Fibroblast of villous mesenchyme (primary cell): Measurements from ENCODE around the gene MBOAT1. TPM values are rescaled to one million over a fixed set of nuclear protein-coding genes. Genes with fewer than 3 reads are reported as not detected.

Experiments used
- DNase-seq: peaks from one replicate; pipeline ENCODE4 v3.0.0-alpha.2; 2010; ENCODE audit warnings: low read depth
- H3K4me3 ChIP-seq: 2 replicates; pipeline ENCODE4 v1.5.1; 2011; ENCODE audit warnings: low read depth, mild to moderate bottlenecking, low read length
- CTCF ChIP-seq: IDR thresholded peaks from 2 replicates; pipeline ENCODE4 v1.5.1; 2012; ENCODE audit warnings: low read depth, mild to moderate bottlenecking, low read length; ENCODE audit not compliant: insufficient read depth
- total RNA-seq: library from RNA; depleted of rRNA; stranded (reverse); fragments of >200 nt; gene quantifications from 2 replicates; pipeline ENCODE4 v1.2.3, GENCODE V29; 2012

Gene MBOAT1
- total RNA-seq, 1 donor, result 22.9 TPM

GRCh38 chr6:20241102-20241501, 28.8 kb upstream of the MBOAT1 start:
- no peak for TF ChIP-seq CTCF
- no peak overlapping the region for H3K4me3 ChIP-seq
- no peak for DNase-seq

GRCh38 chr6:20238688-20239587, 26.7 kb upstream of the MBOAT1 start:
- no peak for DNase-seq
- H3K4me3 ChIP-seq, result no peak overlapping the region
- no peak for TF ChIP-seq CTCF

GRCh38 chr6:20237677-20238460, 25.6 kb upstream of the MBOAT1 start:
- no peak for DNase-seq
- no peak for TF ChIP-seq CTCF

GRCh38 chr6:20236909-20237600, 24.8 kb upstream of the MBOAT1 start:
- H3K4me3 ChIP-seq, result no peak overlapping the region
- TF ChIP-seq CTCF, result no peak

More at GRCh38 chr6:20237677-20238460, 25.6 kb upstream of the MBOAT1 start:
- no peak overlapping the region for H3K4me3 ChIP-seq

GRCh38 chr6:20236344-20236743, 24.1 kb upstream of the MBOAT1 start:
- no peak for TF ChIP-seq CTCF
- no peak overlapping the region for H3K4me3 ChIP-seq
- DNase-seq, result no peak

More at GRCh38 chr6:20236909-20237600, 24.8 kb upstream of the MBOAT1 start:
- no peak for DNase-seq

- no peak for TF ChIP-seq CTCF
- no peak overlapping the region for H3K4me3 ChIP-seq
- no peak for DNase-seq
Observed at GRCh38 chr6:20235041-20235440, 22.8 kb upstream of the MBOAT1 start.
